HepG2 (cell line): Measurements from ENCODE around the gene THRA. TPM values are rescaled to one million over a fixed set of nuclear protein-coding genes. Genes with fewer than 3 reads are reported as not detected.

ENCODE experiments used
- ATAC-seq: fragments of 200-7000 bp; cut with Tn5 transposase; 3 replicates; pipeline ENCODE4 v1.9.1; 2020; ENCODE audit warnings: mild to moderate bottlenecking, moderate library complexity
- BruUV-seq: library from RNA; stranded (reverse); fragments of 400-500 nt; replicated peaks from 2 replicates; lab custom pipeline; 2021; lab: Mats Ljungman, UMichigan
- CTCF ChIA-PET: fragments of 300-600 bp; formaldehyde crosslinking; extraction: SDS; loops from one replicate; lab custom pipeline; 2021; ENCODE audit warnings: low total read pairs, inconsistent platforms, low intra/inter-chr PET ratio; lab: Yijun Ruan, JAX
- POLR2A ChIA-PET: fragments of 350-600 bp; sonication (Branson Sonifier 250); formaldehyde crosslinking; loops from one replicate; lab custom pipeline; 2020; ENCODE audit warnings: antibody characterized with exemption, inconsistent platforms; lab: Yijun Ruan, JAX
- DNase-seq: peaks from one replicate; pipeline ENCODE4 v3.0.0-alpha.2; 2015; ENCODE audit warnings: low spot score
- FAIRE-seq: peaks from 3 replicates; lab custom pipeline; 2011; peaks lifted over from hg19 to GRCh38; lab: Jason Lieb, UNC
- H2AFZ ChIP-seq: one replicate; pipeline ENCODE4 v1.6.1; 2011; ENCODE audit warnings: low read length, inconsistent platforms
- H3K27ac ChIP-seq: fragments of 300-600 bp; 3 replicates; pipeline ENCODE4 v1.8.0; 2011; ENCODE audit warnings: mixed run types, mild to moderate bottlenecking, mixed read lengths, low read length, inconsistent platforms; ENCODE audit not compliant: insufficient read depth; ENCODE audit errors: extremely low read length
- H3K27me3 ChIP-seq, 2 experiments: fragments of 200-600 bp in 1 of 2; 2 replicates in 1 of 2; 3 replicates in 1 of 2; pipeline versions ENCODE4 v1.6.0 to v1.8.0; 2011; ENCODE audit warnings: low read length in 2 of 2, mild to moderate bottlenecking in 2 of 2, moderate library complexity in 2 of 2, inconsistent platforms in 1 of 2; ENCODE audit not compliant: insufficient read depth in 2 of 2, control insufficient read depth in 1 of 2
- H3K36me3 ChIP-seq, 2 experiments: fragments of 200-600 bp in 1 of 2; replicated peaks in 1 of 2; 2 replicates in 1 of 2; 3 replicates in 1 of 2; pipeline versions ENCODE4 v1.5.1 to v1.8.0; 2011; ENCODE audit warnings: low read length in 2 of 2, inconsistent platforms in 1 of 2; ENCODE audit not compliant: insufficient read depth in 2 of 2, control insufficient read depth in 1 of 2
- H3K4me1 ChIP-seq: 2 replicates; pipeline ENCODE4 v1.5.1; 2012; ENCODE audit warnings: low read length, inconsistent platforms; ENCODE audit not compliant: insufficient read depth
- H3K4me2 ChIP-seq: 2 replicates; pipeline ENCODE4 v1.6.0; 2011; ENCODE audit warnings: low read depth, low read length, inconsistent platforms
- H3K4me3 ChIP-seq, 3 experiments: fragments of 200-600 bp in 1 of 3; sonication (generic), shearing (Covaris generic) in 1 of 3; replicated peaks in 1 of 3; 2 replicates each; pipeline ENCODE4 v1.5.1; 2011 to 2016; ENCODE audit warnings: low read length in 3 of 3, inconsistent platforms in 2 of 3, low read depth in 2 of 3, mild to moderate bottlenecking in 2 of 3, control low read depth in 1 of 3, mixed read lengths in 1 of 3; ENCODE audit not compliant: insufficient read depth in 1 of 3
- H3K79me2 ChIP-seq: one replicate; pipeline ENCODE4 v1.6.1; 2011; ENCODE audit warnings: low read length, inconsistent platforms; ENCODE audit not compliant: insufficient read depth
- H3K9ac ChIP-seq: 2 replicates; pipeline ENCODE4 v1.6.0; 2011; ENCODE audit warnings: mild to moderate bottlenecking, low read depth, low read length, inconsistent platforms; ENCODE audit not compliant: insufficient read depth
- H3K9me3 ChIP-seq: 2 replicates; pipeline ENCODE4 v1.5.1; 2012; ENCODE audit warnings: mild to moderate bottlenecking, low read length
- H4K20me1 ChIP-seq: 2 replicates; pipeline ENCODE4 v1.6.0; 2011; ENCODE audit warnings: inconsistent platforms, mild to moderate bottlenecking, low read length, moderate library complexity; ENCODE audit not compliant: insufficient read depth
- ASH2L ChIP-seq: fragments of 300-600, 200-600 bp; sonication (generic); IDR thresholded peaks from 2 replicates; pipeline ENCODE4 v1.7.0; 2017; ENCODE audit warnings: low read depth, mild to moderate bottlenecking, moderate library complexity, mixed read lengths, low read length; ENCODE audit not compliant: insufficient read length
- CBFB ChIP-seq: sonication (generic); formaldehyde crosslinking; IDR thresholded peaks from 2 replicates; pipeline ENCODE4 v1.4.0; 2020; ENCODE audit warnings: missing genetic modification reagents
- DNMT3B ChIP-seq: conservative IDR thresholded peaks from 2 replicates; pipeline ENCODE4 v1.6.1; 2016; ENCODE audit warnings: missing biosample characterization, control low read depth
- DR1 ChIP-seq: sonication (generic); formaldehyde crosslinking; IDR thresholded peaks from 2 replicates; pipeline ENCODE4 v1.8.0; 2021; ENCODE audit warnings: mild to moderate bottlenecking, missing genetic modification reagents, inconsistent platforms
- FOXA1 ChIP-seq, 2 experiments: fragments of 450-650 bp in 1 of 2; sonication (generic) in 1 of 2; formaldehyde crosslinking in 1 of 2; IDR thresholded peaks; 2 replicates each; pipeline versions ENCODE4 v1.4.0 to v1.6.1; 2016 to 2020; ENCODE audit warnings: missing genetic modification reagents in 1 of 2
- HOXA3 ChIP-seq: sonication (generic); formaldehyde crosslinking; IDR thresholded peaks from 2 replicates; pipeline ENCODE4 v1.5.0; 2020; ENCODE audit warnings: missing genetic modification reagents
- KDM5B ChIP-seq: sonication (generic); formaldehyde crosslinking; IDR thresholded peaks from 2 replicates; pipeline ENCODE4 v1.4.0; 2020; ENCODE audit warnings: missing genetic modification reagents, mild to moderate bottlenecking, borderline replicate concordance
- KLF16 ChIP-seq, 2 experiments: sonication (generic) in 1 of 2; formaldehyde crosslinking in 1 of 2; IDR thresholded peaks; 2 replicates each; pipeline versions ENCODE4 v1.6.1 to v1.8.0; 2016 to 2023; ENCODE audit warnings: missing genetic modification reagents in 2 of 2, missing compliant biosample characterization in 1 of 2
- SP2 ChIP-seq: sonication (generic); formaldehyde crosslinking; IDR thresholded peaks from 2 replicates; pipeline ENCODE4 v1.5.1; 2020; ENCODE audit warnings: mild to moderate bottlenecking, missing genetic modification reagents
- ZFYVE20 ChIP-seq: sonication (generic); formaldehyde crosslinking; IDR thresholded peaks from 2 replicates; pipeline ENCODE4 v1.8.0; 2023; ENCODE audit warnings: low read depth, mild to moderate bottlenecking, moderate library complexity, missing genetic modification reagents, borderline replicate concordance
- ZNF17 ChIP-seq: sonication (generic); formaldehyde crosslinking; IDR thresholded peaks from 2 replicates; pipeline ENCODE4 v1.5.0; 2020; ENCODE audit warnings: mild to moderate bottlenecking, missing genetic modification reagents
- ZNF205 ChIP-seq: IDR thresholded peaks from 2 replicates; pipeline ENCODE4 v1.6.1; 2018; ENCODE audit warnings: missing biosample characterization, missing genetic modification reagents
- ZNF335 ChIP-seq: sonication (generic); formaldehyde crosslinking; IDR thresholded peaks from 2 replicates; pipeline ENCODE4 v1.4.0; 2020; ENCODE audit warnings: missing genetic modification reagents
- ZNF441 ChIP-seq: sonication (generic); formaldehyde crosslinking; IDR thresholded peaks from 2 replicates; pipeline ENCODE4 v1.7.0; 2021; ENCODE audit warnings: missing genetic modification reagents, borderline replicate concordance
- ZNF451 ChIP-seq: sonication (generic); formaldehyde crosslinking; IDR thresholded peaks from 2 replicates; pipeline ENCODE4 v1.5.0; 2020; ENCODE audit warnings: mild to moderate bottlenecking, missing genetic modification reagents
- ZNF510 ChIP-seq: sonication (generic); formaldehyde crosslinking; IDR thresholded peaks from 2 replicates; pipeline ENCODE4 v1.4.0; 2020; ENCODE audit warnings: low read depth, mild to moderate bottlenecking, missing genetic modification reagents
- ZNF720 ChIP-seq: sonication (generic); formaldehyde crosslinking; IDR thresholded peaks from 2 replicates; pipeline ENCODE4 v1.4.0; 2020; ENCODE audit warnings: missing genetic modification reagents
- ZNF850 ChIP-seq: sonication (generic); formaldehyde crosslinking; conservative IDR thresholded peaks from 2 replicates; pipeline ENCODE4 v1.9.0; 2021; ENCODE audit warnings: mild to moderate bottlenecking, missing genetic modification reagents
- WGBS: methylation state at CpG from one replicate; pipeline ENCODE4 v1.1.6; 2017; ENCODE audit warnings: low lambda C conversion rate; 5-methylcytosine and 5-hydroxymethylcytosine counted together
- in situ Hi-C: cut with HindIII; loops from 2 replicates; pipeline ENCODE4 v1.10.0; 2017; ENCODE audit warnings: low pct_unique_long_range_greater_than_20kb; ENCODE audit not compliant: extremely low pct_ligation_motif_present
- intact Hi-C: fragments of 100-400 bp; cut with micrococcal nuclease; formaldehyde crosslinking; loops from one replicate; pipeline ENCODE4 v1.10.0; 2022; ENCODE audit not compliant: unreplicated experiment
- polyA plus RNA-seq, 8 experiments: library from polyadenylated mRNA; depleted of rRNA in 3 of 8; stranded (reverse) in 7 of 8; unstranded in 1 of 8; fragments of >200 nt; fragmentation: Illumina TruSeq in 4 of 8; extraction: Trizol in 4 of 8; gene quantifications; 2 replicates each; pipeline versions ENCODE4 v1.2.1 to v1.2.3, GENCODE V29; 2011 to 2016; ENCODE audit warnings: low read depth in 4 of 8, missing spikeins in 1 of 8, mixed read lengths in 1 of 8; ENCODE audit not compliant: insufficient read depth in 1 of 8
- total RNA-seq, 5 experiments: library from RNA; depleted of rRNA; stranded (reverse); fragments of >200 nt; fragmentation: Illumina TruSeq; extraction: Trizol; gene quantifications; 2 replicates each; pipeline ENCODE4 v1.2.3, GENCODE V29; 2016; ENCODE audit warnings: low read depth in 1 of 5
- TF ChIP-seq, protein P1 (sequence below): sonication (generic); formaldehyde crosslinking; IDR thresholded peaks from 2 replicates; pipeline ENCODE4 v1.9.0; 2022; ENCODE audit warnings: low read depth, missing genetic modification reagents
- TF ChIP-seq, protein P2 (sequence below): sonication (generic); formaldehyde crosslinking; IDR thresholded peaks from 2 replicates; pipeline ENCODE4 v1.4.0; 2020; ENCODE audit warnings: missing genetic modification reagents
- TF ChIP-seq, protein P3 (sequence below): sonication (generic); formaldehyde crosslinking; IDR thresholded peaks from 2 replicates; pipeline ENCODE4 v1.9.0; 2021; ENCODE audit warnings: missing genetic modification reagents, borderline replicate concordance

Gene THRA
- total and polyA plus RNA-seq, 2 of the 13 experiments (the other 11 are each of a cell fraction or from before 2014, with no cell fraction given): 8.0 to 9.9 TPM

DNA sequence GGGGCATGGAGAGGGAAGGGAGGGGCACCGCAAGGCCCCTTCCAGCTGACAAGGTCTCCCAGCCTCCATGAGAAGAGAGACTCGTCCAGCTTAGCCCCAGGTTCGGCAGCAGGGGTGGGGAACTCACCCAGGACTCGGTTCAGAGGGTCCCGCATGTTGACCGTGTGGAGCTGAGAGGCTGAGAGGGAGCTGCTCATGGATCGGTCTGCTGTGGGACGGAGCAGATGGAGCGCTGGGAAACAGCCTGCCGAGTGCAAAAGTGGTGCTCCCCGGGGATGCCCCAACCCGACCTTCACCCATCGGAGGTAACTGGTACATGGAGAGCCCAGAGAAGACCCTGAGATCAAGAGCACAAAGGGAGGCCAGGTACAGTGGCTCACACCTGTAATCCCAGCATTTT is 42.6 kb upstream of the THRA start (continued):
- TF ChIP-seq KLF16 (CRISPR knock-in tag; IDR thresholded peaks at IDR 0.05) (no peak), ZNF451 (CRISPR knock-in tag) (no peak), ZNF335 (CRISPR knock-in tag) (no peak), DNMT3B (no peak), ASH2L (no peak), ZFYVE20 (CRISPR knock-in tag) (no peak), ZNF17 (CRISPR knock-in tag) (no peak)
- TF ChIP-seq, protein P1, sequence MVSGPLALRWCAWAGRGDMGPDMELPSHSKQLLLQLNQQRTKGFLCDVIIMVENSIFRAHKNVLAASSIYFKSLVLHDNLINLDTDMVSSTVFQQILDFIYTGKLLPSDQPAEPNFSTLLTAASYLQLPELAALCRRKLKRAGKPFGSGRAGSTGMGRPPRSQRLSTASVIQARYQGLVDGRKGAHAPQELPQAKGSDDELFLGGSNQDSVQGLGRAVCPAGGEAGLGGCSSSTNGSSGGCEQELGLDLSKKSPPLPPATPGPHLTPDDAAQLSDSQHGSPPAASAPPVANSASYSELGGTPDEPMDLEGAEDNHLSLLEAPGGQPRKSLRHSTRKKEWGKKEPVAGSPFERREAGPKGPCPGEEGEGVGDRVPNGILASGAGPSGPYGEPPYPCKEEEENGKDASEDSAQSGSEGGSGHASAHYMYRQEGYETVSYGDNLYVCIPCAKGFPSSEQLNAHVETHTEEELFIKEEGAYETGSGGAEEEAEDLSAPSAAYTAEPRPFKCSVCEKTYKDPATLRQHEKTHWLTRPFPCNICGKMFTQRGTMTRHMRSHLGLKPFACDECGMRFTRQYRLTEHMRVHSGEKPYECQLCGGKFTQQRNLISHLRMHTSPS (CRISPR knock-in tag): no peak

DNA sequence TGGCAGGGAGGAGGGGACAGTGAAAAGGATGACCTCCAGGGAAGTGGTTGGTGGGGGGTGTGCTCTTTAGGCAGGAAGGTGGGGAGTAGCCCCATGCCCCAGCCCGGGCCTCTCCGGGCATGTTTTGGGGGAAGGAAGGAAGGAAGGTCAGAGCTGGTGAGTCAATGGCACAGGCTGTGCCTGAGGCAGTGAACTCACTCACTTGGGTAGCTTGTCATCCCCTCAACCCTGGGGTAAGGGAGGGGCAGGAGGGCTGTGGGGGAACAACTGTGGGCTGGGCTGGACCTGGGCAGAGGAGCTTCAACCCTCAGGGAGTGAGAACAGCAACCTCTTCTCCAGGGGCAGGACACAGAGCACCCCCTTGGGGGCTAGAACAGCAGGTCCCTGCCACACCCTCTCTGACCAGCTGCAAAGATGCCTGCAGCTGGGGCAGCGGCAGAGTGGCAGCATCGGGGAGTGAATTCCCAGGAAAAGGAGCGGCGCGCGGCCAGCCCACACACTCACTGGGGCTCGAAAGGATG is 41.3 kb upstream of the THRA start:
- H3K27me3 ChIP-seq: no peaks in the 10 kb centered on the region
- CTCF ChIA-PET: no interaction called here
- intact Hi-C loops (no loop called here), in situ Hi-C loops (no loop called here)
- peaks cover 39 to 58% of the 10 kb centered on the region in 2 experiments for H3K36me3 ChIP-seq
- no peaks in the 10 kb centered on the region for H4K20me1 ChIP-seq
- no peak for ATAC-seq
- FAIRE-seq: no peak
- POLR2A ChIA-PET: interaction anchor here (0.5 kb wide), 1 partner anchor 22 kb away, joined by 5 read pairs; no protein-coding TSS in a partner anchor
- H3K79me2 ChIP-seq: no peaks in the 10 kb centered on the region
- H3K27ac ChIP-seq: no peak overlapping the region
- BruUV-seq: no TSS peak
- no peak overlapping the region for H2AFZ ChIP-seq
- no peaks in the 10 kb centered on the region for H3K9me3 ChIP-seq
- 99% methylated on average over 9 of the region's 9 CpGs for WGBS
- no peak overlapping the region for H3K9ac ChIP-seq
- no peak overlapping the region for H3K4me3 ChIP-seq
- H3K4me2 ChIP-seq: no peak overlapping the region
- peaks cover 6% of the 10 kb centered on the region; the same call in 1 of the 2 replicates for H3K4me1 ChIP-seq
- no peak for DNase-seq
- TF ChIP-seq ZNF850 (CRISPR knock-in tag) (no peak), ZNF510 (CRISPR knock-in tag) (no peak), SP2 (CRISPR knock-in tag) (no peak), ZNF720 (CRISPR knock-in tag) (no peak), DR1 (CRISPR knock-in tag) (no peak), ZNF205 (CRISPR knock-in tag) (no peak), FOXA1 (IDR thresholded peaks at IDR 0.05) (no peak), FOXA1 (CRISPR knock-in tag; IDR thresholded peaks at IDR 0.05) (no peak), KDM5B (CRISPR knock-in tag) (no peak), CBFB (CRISPR knock-in tag) (no peak), ZNF441 (CRISPR knock-in tag) (no peak), HOXA3 (CRISPR knock-in tag) (no peak)
- TF ChIP-seq, protein P2, sequence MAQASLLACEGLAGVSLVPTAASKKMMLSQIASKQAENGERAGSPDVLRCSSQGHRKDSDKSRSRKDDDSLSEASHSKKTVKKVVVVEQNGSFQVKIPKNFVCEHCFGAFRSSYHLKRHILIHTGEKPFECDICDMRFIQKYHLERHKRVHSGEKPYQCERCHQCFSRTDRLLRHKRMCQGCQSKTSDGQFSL (CRISPR knock-in tag): no peak
- TF ChIP-seq, protein P3, sequence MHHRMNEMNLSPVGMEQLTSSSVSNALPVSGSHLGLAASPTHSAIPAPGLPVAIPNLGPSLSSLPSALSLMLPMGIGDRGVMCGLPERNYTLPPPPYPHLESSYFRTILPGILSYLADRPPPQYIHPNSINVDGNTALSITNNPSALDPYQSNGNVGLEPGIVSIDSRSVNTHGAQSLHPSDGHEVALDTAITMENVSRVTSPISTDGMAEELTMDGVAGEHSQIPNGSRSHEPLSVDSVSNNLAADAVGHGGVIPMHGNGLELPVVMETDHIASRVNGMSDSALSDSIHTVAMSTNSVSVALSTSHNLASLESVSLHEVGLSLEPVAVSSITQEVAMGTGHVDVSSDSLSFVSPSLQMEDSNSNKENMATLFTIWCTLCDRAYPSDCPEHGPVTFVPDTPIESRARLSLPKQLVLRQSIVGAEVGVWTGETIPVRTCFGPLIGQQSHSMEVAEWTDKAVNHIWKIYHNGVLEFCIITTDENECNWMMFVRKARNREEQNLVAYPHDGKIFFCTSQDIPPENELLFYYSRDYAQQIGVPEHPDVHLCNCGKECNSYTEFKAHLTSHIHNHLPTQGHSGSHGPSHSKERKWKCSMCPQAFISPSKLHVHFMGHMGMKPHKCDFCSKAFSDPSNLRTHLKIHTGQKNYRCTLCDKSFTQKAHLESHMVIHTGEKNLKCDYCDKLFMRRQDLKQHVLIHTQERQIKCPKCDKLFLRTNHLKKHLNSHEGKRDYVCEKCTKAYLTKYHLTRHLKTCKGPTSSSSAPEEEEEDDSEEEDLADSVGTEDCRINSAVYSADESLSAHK: no peak
